Ureter (tissue), 1 donor: ENCODE data around the gene JAKMIP3. TPM values are rescaled to one million over a fixed set of nuclear protein-coding genes. Genes with fewer than 3 reads are reported as not detected.
A peak's percentile ranks its signal among the peaks of the same experiment; 100 is the strongest.

Experiments
- DNase-seq: peaks from one replicate; pipeline ENCODE4 v3.0.0-alpha.2; 2020; ENCODE audit warnings: low spot score
- total RNA-seq: library from RNA; stranded (reverse); gene quantifications from one replicate; pipeline ENCODE4 v1.2.4, GENCODE V29; 2023
- donor health status: DM: yes; HTN: yes; CAD: no.

Gene JAKMIP3
- 1.1 TPM for total RNA-seq

DNA sequence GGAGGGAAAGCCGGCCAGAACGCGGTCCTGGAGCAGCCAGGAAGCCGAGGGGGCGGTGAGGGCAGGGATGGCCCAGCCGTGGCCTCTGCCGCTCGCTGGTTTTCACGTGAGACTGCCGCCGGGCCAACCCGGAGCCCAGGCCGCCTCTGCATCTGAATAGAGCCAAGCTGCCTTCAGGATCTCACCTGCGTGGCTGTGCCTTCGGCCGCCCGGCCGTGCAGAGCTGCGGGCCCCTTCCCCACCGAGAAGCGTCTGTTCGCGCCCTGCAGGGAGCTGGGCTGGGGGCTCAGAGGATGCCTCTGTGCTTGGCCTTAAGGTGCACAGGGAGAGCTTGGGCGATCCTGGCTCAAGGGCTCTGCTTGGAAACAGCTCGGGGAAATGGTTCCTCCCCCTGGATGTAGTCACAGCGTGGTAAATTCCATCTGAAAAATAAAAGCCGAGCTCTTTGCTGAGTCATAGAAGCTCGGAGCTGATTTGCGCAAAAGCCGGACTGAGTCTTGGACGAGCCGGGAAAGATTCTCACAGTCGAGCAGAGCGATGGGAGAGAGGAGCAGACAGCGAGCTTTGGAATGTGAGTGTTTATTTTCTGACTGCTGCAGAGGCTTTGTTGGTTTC, at the start of gene JAKMIP3:
Gene JAKMIP3, plus strand, starts transcription at position 456 of the 615 bp plus-strand sequence. CDS start 38,863 bp downstream, outside the sequence.
- peak; percentile 59 for DNase-seq

DNA sequence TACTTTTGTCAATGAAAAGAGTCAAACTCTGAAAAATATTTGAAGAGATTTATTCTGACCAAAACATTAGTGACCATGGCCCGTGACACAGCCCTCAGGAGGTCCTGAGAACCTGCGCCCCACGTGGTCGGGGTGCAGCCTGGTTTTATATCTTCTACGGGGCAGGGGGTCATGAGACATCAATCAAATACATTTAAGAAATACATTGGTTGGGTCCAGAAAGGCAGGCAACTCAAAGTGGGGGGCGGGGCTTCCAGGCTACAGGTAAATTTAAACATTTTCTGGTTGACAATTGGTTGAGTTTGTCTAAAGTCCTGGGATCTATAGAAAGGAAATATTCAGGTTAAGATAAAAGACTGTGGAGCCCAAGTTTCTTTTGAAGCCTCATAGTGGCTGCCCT, 49.2 kb upstream of the JAKMIP3 start:
- DNase-seq, result no peak

DNA sequence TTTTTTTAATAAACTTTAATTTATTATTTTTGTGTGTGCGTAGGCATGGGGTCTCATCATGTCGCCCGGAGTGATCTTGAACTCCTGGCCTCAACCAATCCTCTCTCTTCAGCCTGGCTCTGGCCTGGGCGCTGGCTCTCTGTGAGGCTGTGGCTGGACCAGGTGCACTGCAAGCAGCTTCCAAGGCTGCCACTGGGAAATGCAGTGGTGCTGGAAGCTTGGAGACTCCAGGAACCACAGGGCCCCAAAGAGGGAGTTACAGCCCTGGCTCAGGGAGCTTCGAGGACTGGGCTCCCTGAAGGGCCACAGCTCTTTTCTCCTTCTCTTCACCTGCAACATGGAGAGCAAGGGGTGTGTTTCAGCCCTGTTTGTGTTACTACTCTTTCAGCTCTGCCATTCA, 47.3 kb upstream of the JAKMIP3 start:
- DNase-seq, result no peak

DNA sequence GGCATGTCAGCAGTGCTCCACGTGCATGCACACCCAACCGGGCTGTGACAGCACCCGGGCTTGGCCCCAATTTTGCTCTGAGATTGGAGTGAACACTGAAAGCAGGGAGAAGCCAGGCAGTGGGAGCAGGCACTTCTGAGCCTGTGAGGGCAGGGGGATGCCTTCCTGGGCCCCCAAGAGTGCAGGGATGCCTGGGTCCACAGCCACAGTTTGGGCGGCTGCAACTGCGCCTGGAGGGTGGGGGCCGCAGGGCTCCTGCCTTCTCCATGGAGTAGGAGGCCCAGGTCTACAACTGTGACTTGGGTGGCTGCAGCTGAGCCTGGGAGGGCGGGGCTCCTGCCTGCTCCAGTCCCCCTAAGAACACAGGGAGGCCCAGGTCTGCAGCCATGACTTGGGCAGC, 46.4 kb upstream of the JAKMIP3 start:
- DNase-seq, result no peak

DNA sequence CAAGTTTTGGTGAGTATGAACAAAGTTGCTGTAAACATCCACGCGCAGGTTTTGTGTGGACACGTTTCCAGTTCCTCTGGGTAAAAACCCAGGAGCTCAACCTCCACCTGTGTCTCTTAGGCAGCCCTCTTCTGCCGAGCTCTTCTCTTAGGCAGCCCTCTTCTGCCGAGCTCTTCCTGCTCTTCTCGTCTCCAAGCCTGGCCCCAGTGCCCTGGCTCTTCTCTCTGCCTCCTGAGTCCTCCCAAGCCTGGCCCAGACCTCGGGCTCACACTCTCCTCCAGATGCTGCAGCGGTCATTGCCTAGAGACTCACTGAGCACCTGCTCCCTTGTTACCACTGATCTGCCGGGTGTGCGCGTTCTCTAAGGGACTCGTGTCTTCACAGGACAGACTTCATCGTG, 45.3 kb upstream of the JAKMIP3 start:
- DNase-seq, result no peak

DNA sequence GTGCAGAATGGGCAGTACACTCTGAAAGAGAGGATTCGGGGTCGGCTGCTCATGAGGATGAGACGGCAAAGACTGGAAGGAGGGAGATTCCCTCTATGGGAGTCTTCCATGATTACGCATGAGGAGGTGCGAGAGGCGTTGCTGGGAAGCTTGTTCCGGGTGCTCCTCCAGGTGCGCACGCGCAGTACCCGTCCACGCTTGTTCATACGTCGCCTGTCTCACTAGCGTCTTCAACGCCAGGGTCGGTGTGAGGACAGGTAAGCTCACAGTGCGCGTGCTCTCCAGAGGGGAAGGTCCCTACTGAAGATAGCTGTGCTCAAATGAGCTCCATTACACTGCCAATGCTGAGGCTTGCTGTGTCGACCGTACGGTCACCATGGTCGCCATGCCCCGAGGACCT, 44.7 kb upstream of the JAKMIP3 start:
- DNase-seq, result no peak

DNA sequence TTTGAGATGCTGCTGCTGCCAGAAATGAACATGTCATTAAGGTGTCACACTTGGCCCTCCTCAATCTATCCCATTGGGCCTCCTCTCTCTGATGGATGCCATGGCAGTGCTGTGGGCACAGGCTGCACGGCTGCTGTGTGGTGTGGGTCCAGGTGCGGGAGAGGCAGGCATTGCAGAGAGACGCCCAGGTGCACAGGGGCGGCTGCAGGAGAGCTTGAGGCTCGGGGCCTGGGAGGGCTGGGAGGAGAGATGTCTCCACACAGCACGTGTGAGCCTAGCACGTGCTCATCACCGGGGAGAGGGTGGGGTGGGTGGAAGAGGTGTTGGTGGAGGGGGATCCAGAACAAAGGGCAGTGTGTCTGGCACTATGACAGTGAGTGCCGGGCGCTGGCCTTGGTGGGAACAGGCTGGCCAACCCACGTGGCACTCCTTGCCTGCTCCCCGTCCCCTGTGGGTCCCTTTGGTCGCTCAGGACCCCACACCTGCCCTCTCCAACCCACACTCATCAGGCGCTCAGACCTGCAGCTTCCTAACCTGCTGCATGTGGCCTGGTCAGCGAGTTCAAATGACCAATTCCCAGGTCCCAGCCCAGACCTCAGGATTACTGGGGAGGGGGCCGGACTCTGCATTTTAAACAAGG, 44.1 kb upstream of the JAKMIP3 start:
- DNase-seq, result no peak

DNA sequence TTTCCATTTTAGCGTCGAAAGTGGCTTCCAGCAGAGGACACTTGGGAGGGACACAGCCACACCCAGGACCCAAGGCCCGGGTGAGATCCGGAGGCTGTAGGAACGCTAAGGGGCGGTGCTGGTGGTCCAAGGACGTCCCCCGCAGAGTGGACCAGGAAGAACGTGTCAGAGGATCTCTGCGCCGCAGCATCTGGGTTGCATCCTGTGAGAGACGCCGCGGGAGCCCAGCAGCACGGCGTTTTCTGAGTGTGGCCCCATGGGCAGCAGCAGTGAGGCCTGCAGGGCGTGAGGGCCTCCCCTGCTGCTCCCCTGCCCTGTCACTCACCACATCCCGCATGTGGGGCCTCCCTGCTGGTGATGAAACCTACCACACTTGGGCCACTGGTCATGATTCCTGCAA, 43.5 kb upstream of the JAKMIP3 start:
- DNase-seq, result no peak

DNA sequence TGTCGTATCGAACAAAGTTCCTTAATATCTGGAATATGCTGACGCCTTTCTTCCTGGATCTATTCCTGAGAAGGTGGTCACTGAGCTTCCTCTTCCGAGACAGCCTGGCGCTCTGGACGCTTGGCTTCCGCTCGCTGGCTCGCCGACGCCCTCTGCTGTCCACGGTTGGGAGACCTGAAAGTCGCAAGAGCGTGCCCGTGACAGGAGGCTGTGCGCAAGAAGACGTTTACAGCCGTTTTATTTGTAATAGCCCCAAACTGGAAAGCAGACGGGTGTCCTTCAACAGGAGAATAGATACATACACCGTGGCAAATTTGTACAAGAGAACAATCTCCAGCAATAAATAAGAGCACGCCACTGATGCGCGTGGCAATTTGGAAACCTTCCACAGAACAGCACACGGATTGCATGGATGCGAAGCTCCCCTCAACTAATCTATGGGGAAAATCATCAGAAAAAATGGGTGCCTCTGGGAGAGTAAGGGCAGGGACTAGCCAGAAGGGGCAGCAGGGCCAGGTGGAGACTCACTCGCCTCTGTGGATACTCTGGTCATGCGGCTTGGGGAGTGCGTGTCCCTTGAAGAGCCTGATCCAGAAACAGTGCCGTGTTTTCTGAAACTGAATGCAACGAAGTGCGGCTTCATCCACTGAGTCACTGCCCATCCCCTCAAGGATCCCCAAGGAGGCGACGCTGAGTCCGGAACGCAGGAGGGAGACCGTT, 42.5 kb upstream of the JAKMIP3 start:
- DNase-seq, result peak; percentile 90

DNA sequence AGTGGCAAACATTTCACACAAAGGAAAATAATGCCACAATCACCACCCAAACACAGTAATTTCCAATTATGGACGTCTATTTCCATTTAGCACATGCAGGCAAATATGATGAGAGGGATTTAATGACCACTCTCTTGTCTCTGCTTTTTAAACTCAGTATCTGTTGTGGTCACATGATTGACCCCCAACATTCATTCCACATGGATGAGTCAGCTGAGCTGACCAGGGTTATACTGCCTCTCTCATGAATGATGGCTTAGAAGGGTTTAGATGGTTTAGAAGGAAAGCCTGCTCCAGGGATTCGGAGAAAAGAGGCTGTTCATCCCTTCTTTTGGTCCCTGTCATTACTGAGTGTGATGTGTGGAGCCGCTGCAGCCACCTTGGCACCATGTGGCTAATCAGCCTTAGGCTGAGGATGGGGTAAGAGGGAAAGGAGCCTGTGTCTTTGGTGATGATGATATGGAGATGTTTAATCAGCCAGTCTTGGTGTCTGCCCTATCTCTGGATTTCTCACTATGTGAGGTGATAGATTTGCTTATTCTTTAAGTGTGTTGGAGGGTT, 38.2 kb upstream of the JAKMIP3 start:
- no peak for DNase-seq

DNA sequence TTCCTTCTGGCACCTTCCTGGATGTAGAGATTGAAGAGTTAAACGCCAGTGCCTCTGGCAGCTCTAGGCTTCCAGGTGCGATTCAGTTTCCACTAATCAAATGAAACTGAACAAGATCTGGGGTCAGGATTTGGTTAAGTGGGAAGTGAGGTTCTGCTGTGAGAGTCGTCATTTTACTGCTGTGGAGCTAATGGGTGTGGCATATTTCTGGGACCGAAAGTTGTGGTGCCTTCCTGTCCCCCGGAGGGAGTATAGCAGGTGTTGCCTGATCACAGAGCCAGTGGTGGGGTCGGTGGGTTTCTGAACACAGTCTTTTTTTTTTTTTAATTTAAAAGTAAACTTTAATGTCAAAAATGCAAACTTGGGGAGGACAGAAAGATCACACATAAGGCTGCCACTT, 37.0 kb upstream of the JAKMIP3 start:
- DNase-seq, result no peak

DNA sequence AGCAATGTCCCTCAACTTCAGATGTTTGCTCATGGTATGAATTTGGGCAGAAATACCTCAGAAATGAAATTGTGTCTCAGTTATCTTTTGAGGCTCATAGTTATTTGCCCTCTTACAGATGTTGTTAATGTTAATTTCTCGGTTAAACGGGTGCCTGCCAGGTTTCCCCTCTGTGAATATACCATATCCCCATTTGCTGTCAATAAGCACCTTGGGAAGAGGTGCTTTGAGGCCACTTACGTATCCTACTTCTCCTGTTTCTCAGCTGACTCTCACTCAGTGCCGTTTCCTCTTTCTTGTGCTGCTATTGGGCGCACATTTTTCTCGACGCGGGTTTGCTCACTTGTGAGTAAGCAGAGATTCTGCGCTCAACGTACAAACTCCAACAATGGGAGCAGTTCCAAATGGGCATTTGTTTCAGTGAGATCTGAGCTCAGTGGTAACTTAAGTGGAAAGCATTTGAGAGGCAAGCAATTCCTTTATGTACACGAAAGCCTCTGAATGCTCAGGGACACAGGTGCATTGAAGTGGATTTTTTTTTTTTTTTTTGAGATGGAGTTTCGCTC, 34.8 kb upstream of the JAKMIP3 start:
- DNase-seq, result no peak

DNA sequence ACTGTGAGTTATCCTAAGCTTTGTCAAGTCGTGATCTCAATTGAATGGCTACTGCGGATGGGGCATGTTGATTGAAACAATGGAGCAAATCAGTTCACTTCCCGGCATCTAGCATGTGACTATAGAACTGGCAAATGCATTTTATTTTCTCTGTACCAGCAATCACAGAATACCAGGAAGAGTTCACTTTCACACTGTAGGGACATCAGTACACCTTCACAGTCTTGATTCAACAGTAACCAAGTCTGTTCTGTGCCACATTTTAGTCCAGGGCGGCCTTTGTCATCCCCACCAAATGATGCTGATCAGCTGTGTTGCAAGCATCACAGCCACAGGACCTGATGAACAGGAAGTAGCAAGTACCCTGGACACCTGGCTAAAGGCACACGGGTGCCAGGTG, 32.1 kb upstream of the JAKMIP3 start:
- no peak for DNase-seq

DNA sequence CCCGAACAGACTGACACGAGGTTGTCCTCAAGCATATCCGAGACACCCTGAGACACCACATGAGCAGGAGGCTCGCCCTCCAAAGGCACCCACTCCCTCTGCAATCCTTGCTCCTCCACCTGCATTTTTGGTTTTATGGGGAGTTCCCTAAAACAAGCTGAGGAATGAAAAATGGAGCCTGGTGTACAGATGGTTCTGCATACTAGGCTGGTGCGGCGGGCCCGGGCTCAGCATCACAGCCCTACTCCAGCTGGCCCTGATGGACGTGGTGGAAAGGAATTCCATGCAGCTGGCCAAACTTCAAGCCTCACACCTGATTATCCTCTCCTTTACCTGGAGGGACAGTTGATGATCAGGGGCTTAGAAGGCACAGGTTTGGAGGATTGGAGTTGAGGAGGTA, 30.3 kb upstream of the JAKMIP3 start:
- no peak for DNase-seq

DNA sequence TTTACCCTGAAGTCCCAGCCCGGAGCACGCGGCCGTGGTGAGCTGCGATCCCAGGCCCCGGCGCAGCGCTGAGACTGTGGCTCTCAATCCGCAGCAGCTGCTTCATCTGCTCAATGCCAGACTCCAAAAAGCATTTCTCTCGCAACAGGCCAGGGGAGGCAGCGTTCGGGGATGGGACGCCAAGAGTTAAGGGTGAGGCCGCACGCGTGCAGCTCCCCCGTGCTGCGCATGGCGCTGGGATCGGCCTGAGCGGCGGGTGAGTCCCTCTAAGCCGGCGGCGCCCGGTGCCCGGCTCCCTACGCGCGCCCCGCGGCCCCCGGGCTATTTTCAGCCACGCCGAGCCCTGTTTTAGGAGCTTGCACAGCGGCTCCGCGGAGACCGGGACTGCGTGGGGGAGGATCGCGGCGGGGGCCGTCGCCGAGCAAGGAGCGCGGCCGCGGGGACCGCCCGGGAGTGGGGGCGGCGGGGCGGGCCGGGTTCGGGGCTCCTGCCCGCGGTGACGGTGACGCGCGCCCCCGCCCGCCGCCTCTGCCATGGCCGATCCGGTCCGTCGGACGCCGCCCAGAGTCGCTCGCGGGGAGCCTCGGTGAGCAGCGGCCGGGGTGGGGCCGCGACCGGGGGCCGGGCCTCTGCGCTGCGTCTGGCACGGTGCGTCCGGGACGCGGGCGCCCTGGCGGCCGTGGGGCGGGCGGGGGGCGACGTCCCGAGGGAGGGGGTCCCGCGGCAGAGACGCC, 29.4 kb upstream of the JAKMIP3 start:
- no peak for DNase-seq

DNA sequence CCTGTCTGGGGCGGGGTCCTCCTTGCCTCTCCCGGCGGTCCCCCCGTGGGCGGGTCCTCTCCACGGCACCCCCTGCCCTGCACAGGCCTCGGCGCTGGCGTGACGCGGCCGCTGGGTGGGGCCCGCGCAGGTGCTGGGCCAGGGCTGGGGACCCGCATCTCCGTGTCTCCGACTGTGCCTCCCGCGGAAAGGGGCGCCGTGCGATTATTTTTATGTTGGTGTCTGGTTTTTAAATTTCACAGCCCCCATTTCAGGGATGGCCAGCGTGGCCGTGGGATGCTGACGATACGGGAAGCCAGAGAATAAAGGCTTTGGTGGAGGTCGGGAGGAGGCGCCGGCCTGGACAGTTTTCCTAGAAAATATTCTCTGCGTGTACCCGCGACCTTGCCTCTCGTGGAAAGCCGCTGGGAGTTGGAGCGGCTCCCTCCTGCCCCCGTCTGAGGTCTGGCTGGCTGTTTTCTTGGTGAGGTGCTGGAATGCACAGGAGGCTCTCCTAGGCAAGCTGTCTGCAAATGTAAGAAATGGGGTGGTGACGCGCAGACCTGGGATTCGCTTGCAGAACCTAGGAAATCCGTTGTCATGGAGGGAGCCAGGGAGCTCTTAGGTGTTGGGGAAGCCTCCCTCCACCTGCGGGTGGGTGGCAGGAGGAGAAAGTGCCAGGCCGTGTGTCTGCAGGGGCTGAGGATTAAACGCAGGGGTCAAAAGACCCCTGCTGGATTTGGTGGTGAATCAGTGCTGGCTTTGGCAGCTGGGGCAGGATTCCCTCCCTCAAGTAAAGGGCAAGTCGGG, 28.7 kb upstream of the JAKMIP3 start:
- DNase-seq, result no peak

DNA sequence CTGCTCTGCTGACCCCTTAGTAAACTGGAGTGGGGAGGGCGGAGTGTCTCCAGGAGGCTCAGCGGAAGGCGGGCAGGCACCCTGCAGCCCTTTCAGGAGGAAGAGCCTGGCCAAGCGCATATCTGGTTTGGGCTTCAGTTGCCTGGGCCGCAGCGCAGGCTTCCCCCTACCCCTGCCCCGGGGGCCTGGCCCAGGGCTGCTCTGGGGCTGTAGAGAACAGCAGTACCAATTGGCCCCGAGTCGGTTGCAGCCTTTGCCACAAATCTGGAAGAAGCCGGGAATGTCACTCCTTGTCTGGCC, 28.1 kb upstream of the JAKMIP3 start:
- DNase-seq, result no peak

DNA sequence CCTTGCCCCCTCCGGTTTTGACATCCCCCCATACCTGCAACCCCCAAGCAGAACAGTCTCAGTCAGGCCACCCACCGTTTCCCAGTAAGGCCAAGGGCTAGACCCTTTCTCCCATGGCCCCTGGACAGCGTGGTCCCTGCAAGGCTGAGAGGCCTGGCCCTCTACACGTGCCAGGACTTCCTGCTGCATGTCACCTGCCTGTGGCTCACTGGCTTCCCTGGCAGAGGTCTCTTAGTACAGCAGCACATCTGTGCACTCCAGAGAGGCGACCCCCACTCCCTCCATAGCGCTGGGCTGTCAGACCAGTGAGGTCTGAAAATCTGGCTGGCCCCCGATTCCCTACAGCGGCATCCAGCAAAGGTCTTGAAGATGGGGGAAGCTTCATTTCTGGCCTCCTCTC, 26.4 kb upstream of the JAKMIP3 start:
- no peak for DNase-seq

DNA sequence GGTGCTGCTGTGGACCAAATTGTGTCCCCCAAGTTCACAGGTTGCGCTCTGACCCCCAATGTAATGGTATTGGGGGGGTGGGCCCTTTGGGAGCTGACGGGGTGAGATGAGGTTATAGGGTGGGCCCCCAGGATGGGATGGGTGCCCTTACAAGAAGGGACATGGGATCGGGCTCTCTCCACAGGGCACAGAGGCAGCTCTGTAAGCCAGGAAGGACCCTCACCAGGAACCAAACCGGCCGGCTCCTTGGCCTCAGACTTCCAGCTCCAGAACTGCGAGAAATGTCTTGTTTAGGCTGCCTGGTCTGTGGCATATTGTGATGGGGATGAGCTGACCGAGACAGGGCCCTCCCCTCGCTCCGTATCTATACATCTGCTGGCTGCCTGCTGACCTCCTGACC, 25.7 kb upstream of the JAKMIP3 start:
- DNase-seq, result no peak

DNA sequence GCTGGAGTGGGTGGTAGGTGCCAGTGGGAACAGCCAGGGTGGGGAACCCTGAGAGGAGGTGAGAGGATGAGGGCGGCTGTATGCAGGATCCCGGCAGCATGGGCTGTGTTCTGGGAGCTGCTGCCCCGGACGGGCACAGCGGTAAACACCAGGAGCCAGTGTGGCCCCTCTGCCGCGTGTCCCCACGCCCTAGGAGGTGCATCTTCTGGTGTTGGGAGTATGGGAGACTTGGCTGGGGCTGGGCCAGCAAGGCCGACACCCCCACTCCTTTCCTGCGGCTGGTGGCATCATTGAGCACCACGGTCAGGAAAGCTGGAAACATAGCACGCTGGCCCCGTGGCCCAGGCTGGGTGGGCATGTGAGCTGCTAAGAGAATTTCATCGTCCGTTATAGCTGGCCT, 24.4 kb upstream of the JAKMIP3 start:
- DNase-seq, result no peak
